Measurements from ENCODE around the gene GALC.

GALC gene

GRCh38 chr14:88013750-88014349, 20.9 kb upstream of the GALC start:
- Histone ChIP-seq H3K9me3 (ENCODE audit: insufficient read depth, low read depth, low read length) (no peaks in the 10 kb centered on the region), H3K4me3 (ENCODE audit: low read length, poor library complexity, severe bottlenecking) (no peak overlapping the region), H3K9ac (ENCODE audit: low read depth, low read length, poor library complexity, severe bottlenecking) (no peak overlapping the region), H3F3A (ENCODE audit: low read depth) (no peaks in the 10 kb centered on the region), H3K4me1 (ENCODE audit: insufficient read depth, low read length, poor library complexity, severe bottlenecking) (peaks cover 43% of the 10 kb centered on the region), H2AFZ (ENCODE audit: low read length) (no peak overlapping the region), H3K4me2 (ENCODE audit: low read depth, low read length, poor library complexity, severe bottlenecking) (no peak overlapping the region), H3K79me2 (ENCODE audit: insufficient read depth, low read length) (peaks cover 29% of the 10 kb centered on the region), H3K27me3 (ENCODE audit: insufficient read depth, low read length, poor library complexity, severe bottlenecking) (no peaks in the 10 kb centered on the region), H3K36me3 (ENCODE audit: insufficient read depth, low read length) (no peaks in the 10 kb centered on the region), H3K9me2 (replicated peaks; ENCODE audit: low read depth, low read length) (no peaks in the 10 kb centered on the region), H4K20me1 (ENCODE audit: insufficient read depth, low read length, poor library complexity, severe bottlenecking) (no peaks in the 10 kb centered on the region)
- TF ChIP-seq CTCF (conservative IDR thresholded peaks at IDR 0.05; ENCODE audit: low read length), result peak; percentile 93
- TF ChIP-seq EZH2phosphoT487 (IDR thresholded peaks at IDR 0.05; ENCODE audit: borderline replicate concordance), result no peak

GRCh38 chr14:88012495-88012894, 19.5 kb upstream of the GALC start:
- H3K79me2 ChIP-seq (ENCODE audit: insufficient read depth, low read length), result peaks cover 39% of the 10 kb centered on the region
- H3K9ac ChIP-seq (ENCODE audit: low read depth, low read length, poor library complexity, severe bottlenecking), result peak overlapping the region; percentile 33
- peaks cover 50% of the 10 kb centered on the region for H3K4me1 ChIP-seq (ENCODE audit: insufficient read depth, low read length, poor library complexity, severe bottlenecking)
- TF ChIP-seq CTCF (conservative IDR thresholded peaks at IDR 0.05; ENCODE audit: low read length) (no peak), EZH2phosphoT487 (IDR thresholded peaks at IDR 0.05; ENCODE audit: borderline replicate concordance) (no peak)
- no peaks in the 10 kb centered on the region for H4K20me1 ChIP-seq (ENCODE audit: insufficient read depth, low read length, poor library complexity, severe bottlenecking)
- peak overlapping the region; percentile 8 for H3K4me2 ChIP-seq (ENCODE audit: low read depth, low read length, poor library complexity, severe bottlenecking)
- H3K27me3 ChIP-seq (ENCODE audit: insufficient read depth, low read length, poor library complexity, severe bottlenecking), result no peaks in the 10 kb centered on the region
- H3K9me2 ChIP-seq (replicated peaks; ENCODE audit: low read depth, low read length), result no peaks in the 10 kb centered on the region
- H3K36me3 ChIP-seq (ENCODE audit: insufficient read depth, low read length), result no peaks in the 10 kb centered on the region
- no peaks in the 10 kb centered on the region for H3K9me3 ChIP-seq (ENCODE audit: insufficient read depth, low read depth, low read length)
- no peak overlapping the region for H2AFZ ChIP-seq (ENCODE audit: low read length)
- no peak overlapping the region for H3K4me3 ChIP-seq (ENCODE audit: low read length, poor library complexity, severe bottlenecking)
- no peaks in the 10 kb centered on the region for H3F3A ChIP-seq (ENCODE audit: low read depth)

GRCh38 chr14:88010331-88010730, 17.3 kb upstream of the GALC start:
- H3K79me2 ChIP-seq (ENCODE audit: insufficient read depth, low read length), result peaks cover 47% of the 10 kb centered on the region
- no peak overlapping the region for H3K4me3 ChIP-seq (ENCODE audit: low read length, poor library complexity, severe bottlenecking)
- H3K27me3 ChIP-seq (ENCODE audit: insufficient read depth, low read length, poor library complexity, severe bottlenecking), result no peaks in the 10 kb centered on the region
- peaks cover 67% of the 10 kb centered on the region for H3K4me1 ChIP-seq (ENCODE audit: insufficient read depth, low read length, poor library complexity, severe bottlenecking)
- no peaks in the 10 kb centered on the region for H4K20me1 ChIP-seq (ENCODE audit: insufficient read depth, low read length, poor library complexity, severe bottlenecking)
- H2AFZ ChIP-seq (ENCODE audit: low read length), result no peak overlapping the region
- no peak for TF ChIP-seq CTCF (conservative IDR thresholded peaks at IDR 0.05; ENCODE audit: low read length)
- H3K9me3 ChIP-seq (ENCODE audit: insufficient read depth, low read depth, low read length), result no peaks in the 10 kb centered on the region
- no peaks in the 10 kb centered on the region for H3K36me3 ChIP-seq (ENCODE audit: insufficient read depth, low read length)
- H3F3A ChIP-seq (ENCODE audit: low read depth), result peaks cover 9% of the 10 kb centered on the region; the same call in 1 of the 2 replicates
- no peaks in the 10 kb centered on the region for H3K9me2 ChIP-seq (replicated peaks; ENCODE audit: low read depth, low read length)
- peak overlapping the region; percentile 52 for H3K4me2 ChIP-seq (ENCODE audit: low read depth, low read length, poor library complexity, severe bottlenecking)
- H3K9ac ChIP-seq (ENCODE audit: low read depth, low read length, poor library complexity, severe bottlenecking), result peak overlapping the region; percentile 21
